SIG-M5 (cell line): ENCODE data around the gene CYP19A1.

Source experiments
- DNase-seq: peaks from one replicate; lab custom pipeline; 2025; lab: John Stamatoyannopoulos, UW

Gene CYP19A1

DNA sequence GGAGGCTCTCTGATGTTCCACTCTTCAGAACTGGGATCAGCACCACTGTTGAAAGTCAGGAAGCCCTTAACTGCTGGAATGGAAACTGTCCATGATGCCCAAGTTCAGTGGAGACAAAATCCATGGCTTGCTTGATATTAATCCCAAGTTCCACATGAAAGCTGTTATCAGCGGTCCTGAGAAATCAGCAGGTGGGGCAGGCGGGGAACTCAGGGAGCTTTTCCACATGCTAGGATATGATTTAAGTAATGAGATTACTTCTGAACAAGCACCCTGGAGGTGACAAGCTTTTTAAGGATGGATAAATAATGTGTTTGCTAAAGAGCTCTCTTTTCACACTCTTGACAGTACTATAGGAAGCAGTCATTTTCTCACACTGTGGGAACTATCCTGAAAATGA, 82.9 kb downstream of the CYP19A1 start:
- no peak for DNase-seq

DNA sequence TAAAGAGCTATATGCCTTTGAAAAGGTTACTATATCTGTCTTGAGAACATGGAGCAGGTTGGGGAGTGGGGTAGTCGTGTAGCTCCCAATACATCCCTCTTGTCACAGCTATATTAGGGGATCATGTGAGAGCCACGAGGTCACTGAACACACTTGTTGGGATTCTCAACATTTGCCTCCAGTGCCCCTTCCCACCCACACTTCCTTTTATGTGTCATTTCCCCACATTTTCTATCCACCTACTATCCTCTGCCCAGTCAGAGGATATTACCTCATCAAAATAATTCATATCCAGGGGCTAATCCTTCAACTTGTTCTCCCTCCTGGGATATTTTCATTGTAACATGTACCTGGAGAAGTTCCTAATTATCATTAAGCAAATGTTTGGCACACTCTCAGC, 85.0 kb downstream of the CYP19A1 start:
- DNase-seq = no peak

- no peak for DNase-seq
Observed at GRCh38 chr15:51252671-51253070, 85.7 kb downstream of the CYP19A1 start.

- DNase-seq = no peak
Observed at GRCh38 chr15:51251556-51251955, 86.8 kb downstream of the CYP19A1 start.

- no peak for DNase-seq
Observed at GRCh38 chr15:51250217-51251011, 88.0 kb downstream of the CYP19A1 start.

- no peak for DNase-seq
Observed at GRCh38 chr15:51245628-51246027, 92.8 kb downstream of the CYP19A1 start.

GRCh38 chr15:51244423-51244869, 94.0 kb downstream of the CYP19A1 start:
- DNase-seq = no peak

DNA sequence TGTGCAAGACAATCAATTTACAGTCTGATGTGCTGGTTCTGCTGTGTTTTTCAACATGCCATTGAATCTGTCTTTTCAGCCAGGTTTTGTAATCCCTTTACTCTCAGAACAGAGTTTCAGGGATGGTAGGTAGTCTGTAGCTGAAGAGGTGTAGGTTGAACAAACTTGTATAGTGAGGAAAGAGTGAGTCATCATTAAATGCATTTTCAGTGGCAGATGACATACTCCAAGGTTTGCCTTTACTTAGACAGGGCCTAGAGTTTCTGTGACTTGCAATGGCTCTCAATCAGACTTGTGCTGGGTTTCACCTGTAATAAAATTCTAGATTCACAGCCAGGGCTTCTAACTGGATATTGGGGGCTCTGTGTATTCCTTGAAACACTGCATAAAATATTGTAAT, 94.6 kb downstream of the CYP19A1 start:
- DNase-seq = no peak

- no peak for DNase-seq
Observed at GRCh38 chr15:51240066-51240465, 98.3 kb downstream of the CYP19A1 start.

- no peak for DNase-seq
Observed at GRCh38 chr15:51237816-51238215, 100.6 kb downstream of the CYP19A1 start.

DNA sequence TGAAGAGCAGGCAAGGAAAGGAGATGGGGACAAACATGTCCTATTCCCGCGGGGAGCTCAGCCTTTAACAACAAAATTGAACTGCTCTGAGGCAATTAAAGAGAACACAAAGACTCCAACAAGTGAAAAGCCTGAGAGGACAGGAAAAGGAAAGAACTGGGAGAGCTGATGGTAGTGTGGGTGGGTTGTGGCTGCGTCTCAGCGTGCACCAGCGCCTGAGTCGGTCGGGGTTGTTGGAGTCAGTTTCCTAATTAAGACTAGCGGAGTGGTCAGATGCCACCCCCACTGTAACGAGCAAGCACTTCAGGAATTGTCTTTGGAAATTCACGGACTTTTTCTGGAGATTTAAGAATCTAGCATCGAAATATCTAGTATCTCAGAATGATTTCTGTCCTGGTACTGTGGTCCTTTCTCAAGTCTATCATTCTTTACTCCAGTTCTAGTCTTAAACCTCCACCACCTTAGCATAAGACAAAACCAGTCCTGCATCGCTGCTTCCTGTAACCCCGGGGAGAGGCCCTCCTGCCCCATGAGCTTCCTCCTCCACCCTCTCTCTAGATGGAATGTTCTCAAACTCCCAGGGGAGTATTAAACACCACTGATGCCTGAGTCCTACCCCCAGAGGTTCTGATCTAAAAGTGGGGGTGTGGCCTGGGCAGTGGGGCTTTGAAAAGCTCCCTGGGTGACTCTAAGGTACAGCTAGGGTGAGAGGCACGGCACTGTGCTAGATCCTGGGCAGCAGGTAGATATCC, 104.0 kb downstream of the CYP19A1 start:
- DNase-seq = no peak

DNA sequence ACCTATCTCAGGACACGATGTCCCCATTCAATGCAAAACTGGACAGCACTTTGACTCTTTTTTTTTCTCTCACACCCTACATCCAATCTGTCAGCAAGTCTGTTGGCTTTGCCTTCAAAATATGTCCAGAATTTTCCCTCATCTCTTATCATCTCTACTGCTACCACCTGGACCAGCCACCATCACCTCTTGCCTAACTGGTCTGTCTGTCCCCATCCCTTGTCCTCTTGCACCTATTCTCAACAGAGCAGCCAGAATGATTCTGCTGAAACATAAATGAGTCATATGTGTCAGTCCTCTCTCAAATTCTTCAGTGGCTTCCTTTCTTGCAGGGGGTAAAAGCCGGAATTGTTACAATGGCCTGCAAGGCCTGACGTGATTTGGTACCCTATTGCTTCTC, 105.8 kb downstream of the CYP19A1 start:
- DNase-seq = no peak

- DNase-seq = no peak
Observed at GRCh38 chr15:51229907-51230330, 108.5 kb downstream of the CYP19A1 start.

DNA sequence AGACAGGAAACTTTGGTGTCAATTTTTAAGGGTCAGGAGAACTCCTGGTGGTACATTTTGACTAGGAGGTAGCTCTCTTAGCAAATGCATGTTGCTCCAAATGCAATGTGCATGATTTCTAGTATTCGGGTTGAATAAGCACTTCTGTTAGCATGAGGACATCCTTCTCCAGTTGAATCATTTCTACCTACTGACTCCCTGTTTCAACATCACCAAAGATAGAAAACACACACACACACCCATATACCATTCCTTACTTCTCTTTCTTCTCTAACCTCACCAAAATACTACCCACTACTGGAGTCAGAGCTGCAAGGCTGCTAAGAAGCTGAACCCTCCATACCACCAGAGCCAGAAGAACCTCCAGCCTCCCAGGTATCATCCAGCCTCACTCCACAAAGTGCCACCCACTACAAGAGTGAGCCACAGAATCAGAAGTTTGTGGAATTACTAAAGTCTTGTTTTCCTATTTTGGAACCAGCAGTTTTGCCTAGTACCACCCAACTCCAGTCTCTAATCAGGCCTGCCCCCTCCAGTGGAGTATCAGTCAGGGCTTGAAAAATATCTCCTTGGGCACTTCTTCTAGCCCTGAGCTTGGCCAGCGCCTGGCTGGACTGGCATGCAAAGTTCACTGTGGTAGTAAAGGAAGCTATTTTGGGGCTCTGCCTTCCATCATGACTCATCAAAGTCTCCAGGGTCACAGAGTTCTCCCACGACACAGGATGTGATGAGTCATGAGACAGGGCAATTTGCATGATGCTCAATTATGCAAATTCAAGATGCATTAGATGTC, 110.3 kb downstream of the CYP19A1 start:
- peak; percentile 59 for DNase-seq

DNA sequence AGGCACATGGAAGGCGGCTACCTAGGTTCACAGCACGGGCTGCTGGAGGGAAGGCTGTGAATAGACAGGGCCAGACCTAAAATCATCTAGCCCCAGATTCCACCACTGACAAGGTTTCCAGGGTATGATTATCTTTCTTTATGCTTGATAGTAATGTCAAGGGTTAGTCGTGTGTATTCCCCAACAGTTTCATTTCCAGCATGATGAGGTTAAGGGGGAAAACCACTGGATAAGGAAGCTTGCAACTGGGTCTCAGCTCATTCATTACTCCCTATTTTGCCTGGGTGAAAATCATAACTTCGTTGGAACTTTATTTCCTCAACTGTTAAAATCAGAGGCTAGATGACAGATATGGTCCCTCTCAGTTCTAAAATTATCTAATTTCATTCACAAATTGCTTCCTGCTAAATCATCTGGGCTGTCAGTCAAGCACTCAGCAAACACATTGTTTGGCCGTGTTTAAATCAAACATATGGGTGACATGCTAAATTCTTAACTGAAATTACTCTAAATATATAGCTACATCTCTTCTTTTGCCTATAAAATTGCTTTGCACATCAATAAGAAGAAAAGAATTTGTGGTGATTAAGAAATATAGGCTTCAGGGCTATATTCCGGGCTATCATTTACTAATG, 111.7 kb downstream of the CYP19A1 start:
- DNase-seq = no peak

GRCh38 chr15:51224428-51224827, 114.0 kb downstream of the CYP19A1 start:
- no peak for DNase-seq

DNA sequence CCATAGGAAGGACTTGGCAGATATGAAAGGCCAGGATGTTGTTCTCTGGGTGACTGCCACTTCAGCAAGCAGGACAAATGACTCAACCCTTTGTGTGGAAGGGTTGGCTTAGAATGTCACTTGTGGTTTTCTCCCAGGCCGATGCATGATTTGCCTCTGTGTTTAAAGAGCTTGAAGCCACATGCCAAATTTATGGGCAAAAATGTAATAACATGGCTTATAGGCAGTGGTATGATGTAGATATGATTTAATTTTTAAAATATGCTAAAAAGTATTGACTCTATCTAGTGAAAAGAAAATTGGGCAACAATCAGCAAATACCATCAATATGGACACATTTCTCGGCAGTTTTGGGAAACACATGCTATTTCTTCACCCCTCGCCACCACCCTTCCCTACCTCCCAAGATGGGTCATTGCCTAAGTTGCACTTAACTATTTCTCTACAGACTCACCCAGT, 114.6 kb downstream of the CYP19A1 start:
- no peak for DNase-seq

- no peak for DNase-seq
Observed at GRCh38 chr15:51218299-51218938, 120.0 kb downstream of the CYP19A1 start.

GRCh38 chr15:51212909-51213308, 125.5 kb downstream of the CYP19A1 start:
- no peak for DNase-seq

DNA sequence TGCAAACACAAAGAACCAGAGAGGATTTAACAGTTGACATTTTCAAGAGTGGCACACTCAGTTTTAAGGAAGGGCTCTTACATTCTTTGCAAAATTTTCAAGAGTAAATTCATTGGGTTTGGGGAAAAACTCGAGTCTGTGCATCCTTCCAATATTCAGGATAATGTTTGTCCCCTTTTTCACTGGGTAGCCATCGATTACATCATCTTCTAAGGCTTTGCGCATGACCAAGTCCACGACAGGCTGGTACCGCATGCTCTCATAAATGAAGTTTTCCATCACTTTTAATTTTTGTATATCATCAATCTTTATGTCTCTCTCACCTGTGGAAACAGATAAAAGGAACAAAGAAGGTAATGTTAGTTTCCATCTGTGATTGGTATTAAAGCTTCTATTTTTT, 126.2 kb downstream of the CYP19A1 start:
- no peak for DNase-seq
